Activated CD4-positive, alpha-beta T cell treated with anti-CD3 and anti-CD28 coated beads for 36 hours (primary cell): Measurements from ENCODE around the gene TCF7L2. TPM values are rescaled to one million over a fixed set of nuclear protein-coding genes. Genes with fewer than 3 reads are reported as not detected.

Experiments used
- ATAC-seq: fragments of 200-7000 bp; cut with Tn5 transposase; one replicate; pipeline ENCODE4 v1.10.0; 2021; ENCODE audit warnings: mild to moderate bottlenecking, moderate library complexity
- CTCF ChIA-PET: fragments of 350-600 bp; sonication (Branson Sonifier 250); formaldehyde crosslinking; loops from one replicate; lab custom pipeline; 2021; ENCODE audit warnings: antibody characterized with exemption; lab: Charles Lee
- POLR2A ChIA-PET: fragments of 350-600 bp; sonication (Branson Sonifier 250); formaldehyde crosslinking; loops from one replicate; lab custom pipeline; 2021; ENCODE audit warnings: antibody characterized with exemption, inconsistent platforms; lab: Charles Lee
- DNase-seq: peaks from one replicate; pipeline ENCODE4 v3.0.0-alpha.2; 2020
- H3K27ac Mint-ChIP-seq: one replicate; pipeline ENCODE4 v1.8.0; 2021; ENCODE audit warnings: mixed read lengths
- H3K27me3 Mint-ChIP-seq: one replicate; pipeline ENCODE4 v1.8.0; 2021; ENCODE audit warnings: mixed read lengths
- H3K36me3 Mint-ChIP-seq: one replicate; pipeline ENCODE4 v1.8.0; 2021; ENCODE audit warnings: low read depth, mixed read lengths
- H3K4me1 Mint-ChIP-seq: one replicate; pipeline ENCODE4 v1.8.0; 2021; ENCODE audit warnings: mixed read lengths
- H3K4me3 Mint-ChIP-seq: one replicate; pipeline ENCODE4 v1.8.0; 2021; ENCODE audit warnings: mild to moderate bottlenecking, moderate library complexity, mixed read lengths
- H3K9me3 Mint-ChIP-seq: one replicate; pipeline ENCODE4 v1.8.0; 2021; ENCODE audit warnings: low read depth, mixed read lengths
- intact Hi-C, 2 experiments: fragments of 100-400 bp; cut with DNase I in 1 of 2; cut with micrococcal nuclease in 1 of 2; formaldehyde crosslinking; loops; one replicate each; pipeline versions ENCODE4 v1.14.2 to v1.15.1; 2022 to 2024; cut with DNase I, micrococcal nuclease
- total RNA-seq, 2 experiments: library from RNA; stranded (reverse); gene quantifications; one replicate each; pipeline ENCODE4 v1.2.3, GENCODE V29; 2021

TCF7L2 gene
- total RNA-seq, 2 experiments from 2014 or later, result 0.87 to 1.7 TPM

DNA sequence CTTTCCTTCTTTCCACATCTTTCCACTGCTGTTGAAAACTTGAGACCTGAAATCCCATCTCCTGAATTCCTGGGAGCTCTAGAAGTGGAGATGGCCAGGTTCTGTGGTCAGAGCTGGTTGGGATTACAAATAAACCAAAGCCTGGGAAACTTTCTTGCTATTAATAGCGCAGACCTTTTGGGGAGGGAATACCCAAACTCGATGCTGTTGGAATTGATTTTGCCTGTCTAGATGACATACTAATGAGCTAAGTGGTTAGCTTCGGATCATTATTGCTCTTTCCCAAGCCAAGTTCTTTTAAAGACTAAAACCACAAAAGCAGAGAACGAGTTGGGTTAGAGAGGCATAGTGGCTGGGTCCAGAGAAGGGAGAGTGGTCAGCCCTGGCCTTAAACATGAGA lies 76.6 kb downstream of the TCF7L2 start:
- peaks cover 12% of the 10 kb centered on the region for H3K27me3 Mint-ChIP-seq
- DNase-seq, result no peak
- no peak overlapping the region for H3K27ac Mint-ChIP-seq
- intact Hi-C loops, result no loop called here
- no peak overlapping the region for H3K4me3 Mint-ChIP-seq
- H3K36me3 Mint-ChIP-seq, result no peaks in the 10 kb centered on the region
- ChIA-PET POLR2A (no interaction called here), CTCF (no interaction called here)
- no peaks in the 10 kb centered on the region for H3K4me1 Mint-ChIP-seq
- H3K9me3 Mint-ChIP-seq, result no peaks in the 10 kb centered on the region
- ATAC-seq, result no peak

DNA sequence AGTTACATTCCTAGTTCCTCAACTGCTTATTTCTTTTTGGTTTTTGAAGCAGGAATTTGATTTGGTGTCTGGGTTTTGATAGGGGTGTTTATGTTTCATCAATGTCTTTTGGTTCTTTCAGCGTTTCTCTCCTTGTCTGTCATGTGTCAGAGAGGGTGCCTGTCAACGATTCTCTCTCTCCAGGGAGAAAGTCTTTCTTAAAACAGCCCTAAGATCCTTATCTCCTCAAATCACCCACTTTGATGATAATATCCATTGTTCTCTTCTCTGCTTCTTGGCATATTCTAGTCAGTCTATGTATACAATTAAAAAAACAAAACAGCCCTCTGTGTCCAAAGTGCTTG lies 77.2 kb downstream of the TCF7L2 start:
- H3K36me3 Mint-ChIP-seq, result no peaks in the 10 kb centered on the region
- H3K27me3 Mint-ChIP-seq, result peaks cover 11% of the 10 kb centered on the region
- H3K4me1 Mint-ChIP-seq, result no peaks in the 10 kb centered on the region
- CTCF ChIA-PET, result no interaction called here
- no peak overlapping the region for H3K27ac Mint-ChIP-seq
- H3K4me3 Mint-ChIP-seq, result no peak overlapping the region
- intact Hi-C loops, result no loop called here
- POLR2A ChIA-PET, result no interaction called here
- DNase-seq (no peak), ATAC-seq (no peak)
- no peaks in the 10 kb centered on the region for H3K9me3 Mint-ChIP-seq

DNA sequence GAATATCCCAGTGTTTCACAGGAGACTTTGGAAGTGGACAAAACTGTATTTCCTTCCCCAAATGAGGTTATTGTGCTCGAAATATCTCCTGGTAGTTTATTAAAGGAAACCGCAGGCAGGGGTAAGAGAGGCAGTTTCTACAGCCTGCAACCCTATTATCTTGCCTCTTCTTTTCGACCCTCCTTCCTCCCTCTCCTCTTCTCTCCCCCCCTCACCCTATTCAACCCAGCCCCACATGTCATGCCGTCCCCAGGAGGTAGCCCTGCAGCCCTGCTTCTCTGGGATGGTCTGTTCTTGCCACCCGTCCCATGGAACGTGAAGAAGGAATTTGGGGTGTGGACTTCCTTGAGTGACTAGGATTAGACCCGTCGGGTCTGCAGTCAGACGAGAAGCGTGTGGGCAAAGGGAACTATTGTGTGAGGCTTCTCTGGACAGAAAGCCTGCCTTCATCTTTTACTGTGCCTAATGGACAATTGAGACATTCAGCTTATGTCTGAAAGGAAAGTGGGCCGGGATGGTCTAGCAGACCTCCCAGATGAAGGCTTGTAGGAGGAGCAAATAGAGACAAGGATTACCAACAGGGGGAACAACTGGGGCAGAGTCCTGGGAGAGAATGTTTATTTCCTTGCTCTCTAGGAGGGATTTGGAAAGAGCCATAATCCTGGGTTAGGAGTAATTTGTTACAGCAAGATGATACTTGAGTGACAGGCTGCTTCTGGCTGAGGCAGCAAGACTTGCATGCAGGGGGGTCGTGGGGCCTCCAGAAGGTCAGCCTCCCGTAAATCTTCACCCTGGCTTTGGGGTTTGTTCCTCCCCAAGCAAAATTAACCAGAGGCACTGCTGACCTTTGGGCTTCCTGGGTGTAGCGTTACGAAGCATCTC lies 77.8 kb downstream of the TCF7L2 start:
- no peaks in the 10 kb centered on the region for H3K4me1 Mint-ChIP-seq
- CTCF ChIA-PET, result no interaction called here
- no peak overlapping the region for H3K27ac Mint-ChIP-seq
- no peak for DNase-seq
- ATAC-seq, result no peak
- POLR2A ChIA-PET, result no interaction called here
- intact Hi-C loops, result no loop called here
- H3K36me3 Mint-ChIP-seq, result no peaks in the 10 kb centered on the region
- H3K4me3 Mint-ChIP-seq, result no peak overlapping the region
- peaks cover 11% of the 10 kb centered on the region for H3K27me3 Mint-ChIP-seq
- no peaks in the 10 kb centered on the region for H3K9me3 Mint-ChIP-seq

DNA sequence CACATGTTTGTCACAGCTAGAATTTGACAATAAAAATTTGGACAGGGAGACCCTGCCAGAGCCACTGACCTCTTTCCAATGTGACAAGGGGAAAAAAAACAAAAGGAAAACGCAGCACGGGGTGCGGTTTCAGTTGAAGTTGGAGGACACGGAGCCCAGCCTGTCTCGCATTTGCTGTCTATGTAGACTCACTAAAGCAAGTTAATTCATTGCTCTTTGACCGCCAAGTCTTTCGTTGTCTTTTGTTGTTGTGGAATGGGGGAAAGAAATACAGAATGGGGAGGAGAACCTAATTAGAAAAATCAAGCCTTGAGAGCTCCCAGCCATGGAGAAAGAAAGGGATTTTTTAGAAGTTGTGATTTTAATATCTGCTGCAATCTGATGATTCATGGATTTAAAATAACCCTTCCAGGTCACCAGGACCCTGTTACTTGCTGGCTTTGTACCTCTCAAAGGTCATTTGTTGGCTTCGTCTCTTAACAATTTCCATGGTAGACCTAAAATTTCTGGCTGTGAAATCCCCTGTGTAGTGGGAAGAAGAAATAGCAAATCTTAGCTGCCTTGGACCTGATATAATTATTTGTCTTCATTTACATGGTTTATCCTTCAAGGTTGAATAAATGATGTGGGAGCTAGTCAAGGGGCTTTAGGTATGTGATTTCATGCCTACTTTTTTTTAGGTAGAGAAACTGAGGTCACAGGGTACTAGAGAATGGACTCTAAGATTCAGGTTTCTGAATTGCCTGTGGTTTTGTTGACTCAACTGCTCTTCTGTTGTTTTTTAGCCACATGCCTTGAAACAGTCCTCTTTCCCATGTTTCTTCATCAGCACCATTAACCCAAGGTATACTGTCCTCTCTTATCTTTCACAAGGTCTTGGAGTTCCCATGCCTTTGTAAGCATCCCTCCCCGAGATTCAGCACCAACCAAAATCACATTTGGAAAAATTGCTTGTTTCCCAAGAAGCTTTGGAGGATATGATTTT lies 78.7 kb downstream of the TCF7L2 start:
- ATAC-seq (no peak), DNase-seq (no peak)
- ChIA-PET POLR2A (interaction anchor here (0.6 kb wide), 1 partner anchor 389 kb away, joined by 6 read pairs; no protein-coding TSS in a partner anchor), CTCF (no interaction called here)
- Mint-ChIP-seq H3K4me3 (no peak overlapping the region), H3K9me3 (no peaks in the 10 kb centered on the region), H3K4me1 (no peaks in the 10 kb centered on the region), H3K27ac (no peak overlapping the region), H3K27me3 (peaks cover 11% of the 10 kb centered on the region), H3K36me3 (no peaks in the 10 kb centered on the region)
- intact Hi-C loops, result no loop called here

DNA sequence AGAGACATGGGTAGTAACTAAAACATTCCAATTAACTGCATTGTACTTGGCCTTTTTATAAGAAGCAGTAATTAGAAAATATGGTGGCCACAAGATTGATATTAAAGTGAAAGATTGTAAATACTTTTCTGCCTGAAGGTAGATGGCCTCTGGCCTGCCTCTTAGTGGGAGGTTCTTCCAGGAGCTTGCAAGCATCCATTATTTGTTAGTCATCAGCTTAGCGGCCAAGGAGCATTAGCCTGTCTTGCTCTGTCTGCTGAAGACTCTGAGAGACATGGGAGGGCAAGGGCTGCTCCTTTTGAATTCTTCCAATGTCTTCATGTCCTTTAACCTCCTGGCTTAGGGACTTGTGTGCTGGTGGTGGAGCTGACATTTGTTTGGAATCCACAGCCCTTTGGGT lies 80.4 kb downstream of the TCF7L2 start:
- Mint-ChIP-seq H3K27ac (no peak overlapping the region), H3K4me1 (no peaks in the 10 kb centered on the region), H3K4me3 (no peak overlapping the region), H3K27me3 (peaks cover 11% of the 10 kb centered on the region), H3K36me3 (no peaks in the 10 kb centered on the region), H3K9me3 (no peaks in the 10 kb centered on the region)
- intact Hi-C loops, result no loop called here
- ATAC-seq (no peak), DNase-seq (no peak)
- ChIA-PET POLR2A (no interaction called here), CTCF (no interaction called here)

DNA sequence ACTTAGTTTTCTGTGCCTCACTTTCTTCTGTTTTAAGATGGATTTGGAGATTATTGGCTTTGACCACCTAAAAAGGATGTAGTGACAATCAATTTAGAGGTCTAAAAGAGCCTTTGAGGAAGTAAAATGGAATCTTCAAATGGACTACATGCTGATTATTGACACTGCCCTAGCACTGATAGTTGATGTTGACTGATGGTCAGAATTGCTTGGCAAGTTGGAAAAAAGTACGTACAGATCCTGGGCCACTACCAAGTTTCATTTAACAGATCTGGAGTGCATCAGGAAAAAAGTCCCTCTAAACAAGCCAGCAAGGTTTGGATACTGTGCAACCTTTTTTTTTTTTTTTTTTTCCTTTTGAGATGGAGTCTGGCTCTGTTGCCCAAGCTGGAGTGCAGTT lies 81.1 kb downstream of the TCF7L2 start:
- Mint-ChIP-seq H3K36me3 (no peaks in the 10 kb centered on the region), H3K4me1 (no peaks in the 10 kb centered on the region), H3K27ac (no peak overlapping the region), H3K27me3 (peaks cover 11% of the 10 kb centered on the region), H3K9me3 (no peaks in the 10 kb centered on the region), H3K4me3 (no peak overlapping the region)
- intact Hi-C loops, result no loop called here
- ChIA-PET CTCF (no interaction called here), POLR2A (no interaction called here)
- no peak for ATAC-seq
- DNase-seq, result no peak

DNA sequence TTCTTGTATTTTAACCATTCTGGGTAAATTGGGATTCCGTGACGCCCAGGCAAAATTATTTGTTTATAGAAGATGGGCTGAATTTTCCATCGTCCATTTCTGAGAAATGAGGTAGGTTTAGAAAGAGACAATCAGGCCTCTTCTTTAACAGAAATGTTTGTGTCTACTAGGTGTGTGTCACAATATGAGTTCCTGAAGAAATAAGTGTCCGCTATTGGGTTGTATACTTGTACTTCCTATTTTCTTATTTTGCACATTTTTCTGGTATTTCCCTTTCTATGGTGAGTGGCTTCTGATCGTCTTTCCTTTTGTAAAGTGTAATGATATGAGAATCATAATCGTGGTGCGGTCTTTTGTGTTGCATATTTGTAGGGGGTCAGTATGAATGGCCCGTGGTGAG lies 83.9 kb downstream of the TCF7L2 start:
- H3K27ac Mint-ChIP-seq, result no peak overlapping the region
- H3K4me1 Mint-ChIP-seq, result no peaks in the 10 kb centered on the region
- ChIA-PET CTCF (no interaction called here), POLR2A (no interaction called here)
- intact Hi-C loops, result no loop called here
- no peak for ATAC-seq
- H3K36me3 Mint-ChIP-seq, result no peaks in the 10 kb centered on the region
- no peak overlapping the region for H3K4me3 Mint-ChIP-seq
- no peaks in the 10 kb centered on the region for H3K27me3 Mint-ChIP-seq
- no peaks in the 10 kb centered on the region for H3K9me3 Mint-ChIP-seq
- no peak for DNase-seq

DNA sequence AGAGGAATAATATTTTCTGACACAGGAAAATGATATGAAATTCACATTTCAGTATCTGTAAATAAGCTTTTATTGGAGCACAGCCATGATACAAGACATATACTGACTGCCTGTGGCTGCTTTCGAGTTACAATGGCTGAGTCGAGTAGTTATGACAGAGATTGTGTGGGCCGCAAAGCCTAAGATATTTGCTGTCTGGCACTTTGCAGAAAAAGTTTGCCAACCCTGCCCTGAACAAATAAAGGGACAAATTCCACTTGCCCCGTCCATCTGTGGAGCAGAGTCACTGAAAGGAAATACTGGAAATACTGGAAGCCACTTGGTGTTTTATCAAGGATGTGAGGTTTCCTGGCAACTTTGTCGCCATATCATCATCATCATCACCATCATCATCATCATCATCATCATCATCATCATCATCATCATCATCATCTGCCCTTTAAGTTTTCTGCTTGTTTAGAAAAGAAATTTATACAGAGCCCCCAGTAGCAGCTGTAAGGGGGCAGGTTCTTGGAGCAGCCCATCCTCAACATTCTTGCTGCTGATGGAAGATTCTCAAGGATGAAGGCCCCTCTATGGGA lies 85.8 kb downstream of the TCF7L2 start:
- H3K27ac Mint-ChIP-seq, result no peak overlapping the region
- H3K4me1 Mint-ChIP-seq, result no peaks in the 10 kb centered on the region
- no peak for ATAC-seq
- CTCF ChIA-PET, result no interaction called here
- POLR2A ChIA-PET, result interaction anchor here (0.7 kb wide), 1 partner anchor 1076 kb away, joined by 6 read pairs; no protein-coding TSS in a partner anchor
- H3K9me3 Mint-ChIP-seq, result no peaks in the 10 kb centered on the region
- H3K36me3 Mint-ChIP-seq, result no peaks in the 10 kb centered on the region
- H3K4me3 Mint-ChIP-seq, result no peak overlapping the region
- DNase-seq, result no peak
- intact Hi-C loops, result no loop called here
- H3K27me3 Mint-ChIP-seq, result peaks cover 3% of the 10 kb centered on the region

DNA sequence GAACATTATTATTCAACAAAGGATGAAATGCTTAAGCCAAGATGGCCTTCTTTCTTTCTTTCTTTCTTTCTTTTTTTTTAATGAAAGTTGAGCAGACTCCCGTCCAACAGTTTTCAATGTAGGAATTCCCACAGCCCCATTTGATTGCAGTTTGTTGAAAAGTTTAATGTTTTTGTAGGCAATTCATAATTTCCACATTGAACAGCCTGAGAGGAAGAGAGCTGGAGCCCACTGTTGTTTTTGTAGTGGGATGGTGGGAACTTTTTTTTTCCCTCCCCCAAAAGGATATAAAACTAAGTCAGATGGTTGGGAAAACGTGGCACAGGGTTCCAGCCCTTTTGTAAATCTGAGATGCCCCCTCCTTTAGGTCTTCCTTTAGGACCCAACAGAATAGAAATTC lies 86.6 kb downstream of the TCF7L2 start:
- ChIA-PET CTCF (interaction anchor here (0.6 kb wide), 2 partner anchors 129 to 317 kb away, joined by 3 to 5 read pairs; no protein-coding TSS in a partner anchor), POLR2A (interaction anchor here (0.7 kb wide), 1 partner anchor 1077 kb away, joined by 6 read pairs; no protein-coding TSS in a partner anchor)
- H3K27ac Mint-ChIP-seq, result no peak overlapping the region
- H3K27me3 Mint-ChIP-seq, result peaks cover 3% of the 10 kb centered on the region
- ATAC-seq, result no peak
- intact Hi-C loops, result no loop called here
- H3K4me3 Mint-ChIP-seq, result no peak overlapping the region
- H3K4me1 Mint-ChIP-seq, result no peaks in the 10 kb centered on the region
- no peaks in the 10 kb centered on the region for H3K9me3 Mint-ChIP-seq
- no peaks in the 10 kb centered on the region for H3K36me3 Mint-ChIP-seq
- no peak for DNase-seq

DNA sequence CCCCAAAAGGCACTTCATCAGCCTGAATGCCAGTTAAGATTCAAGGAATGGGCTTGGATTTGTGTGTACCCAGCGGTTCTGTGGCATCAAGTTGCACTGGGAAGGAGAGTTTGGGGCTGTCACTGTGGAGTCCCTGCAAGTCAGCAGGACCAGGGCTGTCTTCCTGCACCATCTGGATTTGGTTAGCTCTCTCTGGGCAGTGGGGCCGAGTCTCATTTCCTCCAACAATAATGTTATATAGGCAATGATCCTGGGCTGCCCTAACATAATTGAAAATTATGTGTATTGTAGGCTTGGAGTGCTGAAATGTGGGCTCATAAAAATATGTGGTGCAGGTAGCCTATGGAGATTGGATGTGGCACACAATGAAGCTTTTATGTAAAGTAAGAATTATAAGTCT lies 87.2 kb downstream of the TCF7L2 start:
- intact Hi-C loops, result no loop called here
- no peaks in the 10 kb centered on the region for H3K4me1 Mint-ChIP-seq
- ChIA-PET POLR2A (no interaction called here), CTCF (interaction anchor here (0.6 kb wide), 2 partner anchors 129 to 318 kb away, joined by 3 to 5 read pairs; no protein-coding TSS in a partner anchor)
- H3K9me3 Mint-ChIP-seq, result no peaks in the 10 kb centered on the region
- no peak overlapping the region for H3K4me3 Mint-ChIP-seq
- peaks cover 3% of the 10 kb centered on the region for H3K27me3 Mint-ChIP-seq
- H3K36me3 Mint-ChIP-seq, result no peaks in the 10 kb centered on the region
- DNase-seq (no peak), ATAC-seq (no peak)
- H3K27ac Mint-ChIP-seq, result no peak overlapping the region

DNA sequence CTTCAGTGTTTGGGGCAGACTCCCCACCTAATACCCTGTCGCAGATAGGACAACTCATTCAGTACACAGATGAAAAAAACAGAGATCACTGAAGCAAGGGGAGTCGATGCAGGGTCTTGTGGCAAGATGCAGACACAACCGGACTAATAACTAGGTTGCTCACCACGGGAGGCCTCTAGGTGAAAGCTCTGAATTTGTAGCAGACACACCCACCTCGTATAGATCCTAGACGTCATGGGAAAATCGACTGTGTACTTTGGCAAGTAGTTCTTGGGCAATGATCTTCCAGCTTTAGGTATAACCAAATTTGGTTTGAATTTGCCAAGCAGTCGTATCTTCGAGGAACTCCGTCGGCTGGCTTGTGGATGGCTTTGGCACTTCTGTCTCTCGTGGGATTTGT lies 88.1 kb downstream of the TCF7L2 start:
- Mint-ChIP-seq H3K9me3 (no peaks in the 10 kb centered on the region), H3K4me1 (no peaks in the 10 kb centered on the region), H3K27me3 (peaks cover 6% of the 10 kb centered on the region), H3K36me3 (no peaks in the 10 kb centered on the region), H3K4me3 (no peak overlapping the region), H3K27ac (no peak overlapping the region)
- ChIA-PET CTCF (no interaction called here), POLR2A (no interaction called here)
- no peak for DNase-seq
- no peak for ATAC-seq
- intact Hi-C loops, result no loop called here
